IMR-90 (cell line): ENCODE measurements around the gene CCNL2. TPM values are rescaled to one million over a fixed set of nuclear protein-coding genes. Genes with fewer than 3 reads are reported as not detected.

Source experiments
- ATAC-seq: fragments of 200-7000 bp; cut with Tn5 transposase; 2 replicates; pipeline ENCODE4 v1.9.1; 2020; ENCODE audit warnings: low read depth, mild to moderate bottlenecking, moderate library complexity
- BruUV-seq: library from RNA; stranded (reverse); fragments of 400-500 nt; replicated peaks from 2 replicates; lab custom pipeline; 2021; lab: Mats Ljungman, UMichigan
- CTCF ChIA-PET: fragments of 300-600 bp; formaldehyde crosslinking; extraction: SDS; loops from one replicate; lab custom pipeline; 2021; ENCODE audit warnings: antibody characterized with exemption; lab: Yijun Ruan, JAX
- POLR2A ChIA-PET: fragments of 300-600 bp; sonication (Branson Sonifier 250); formaldehyde crosslinking; loops from one replicate; lab custom pipeline; 2022; ENCODE audit warnings: antibody characterized with exemption; ENCODE audit not compliant: unreplicated experiment; lab: Charles Lee
- DNase-seq: peaks from one replicate; pipeline ENCODE4 v3.0.0; 2013
- H2AFZ ChIP-seq: replicated peaks from 2 replicates; pipeline ENCODE3; 2013; ENCODE audit warnings: low read length, mild to moderate bottlenecking; ENCODE audit not compliant: poor library complexity
- H2AK5ac ChIP-seq: 2 replicates; pipeline ENCODE4 v1.6.1; 2013; ENCODE audit warnings: low read depth, low read length, inconsistent platforms
- H2AK9ac ChIP-seq: replicated peaks from 2 replicates; pipeline ENCODE3; 2013; ENCODE audit warnings: mild to moderate bottlenecking, low read depth, low read length, moderate library complexity; ENCODE audit not compliant: poor library complexity
- H2BK120ac ChIP-seq: 2 replicates; pipeline ENCODE4 v1.6.1; 2013; ENCODE audit warnings: low read depth, low read length, inconsistent platforms
- H2BK15ac ChIP-seq: 3 replicates; pipeline ENCODE4 v1.6.1; 2013; ENCODE audit warnings: low read depth, low read length, inconsistent platforms
- H2BK20ac ChIP-seq: 2 replicates; pipeline ENCODE4 v1.6.1; 2013; ENCODE audit warnings: low read depth, mild to moderate bottlenecking, inconsistent platforms, low read length, moderate library complexity
- H2BK5ac ChIP-seq: 2 replicates; pipeline ENCODE4 v1.6.1; 2013; ENCODE audit warnings: mild to moderate bottlenecking, low read depth, low read length, inconsistent platforms; ENCODE audit not compliant: poor library complexity, severe bottlenecking
- H3K14ac ChIP-seq: replicated peaks from 2 replicates; pipeline ENCODE4 v1.6.1; 2013; ENCODE audit warnings: low read depth, low read length, inconsistent platforms
- H3K18ac ChIP-seq: 2 replicates; pipeline ENCODE4 v1.6.1; 2013; ENCODE audit warnings: low read depth, low read length, control low read depth
- H3K23ac ChIP-seq: 2 replicates; pipeline ENCODE4 v1.6.1; 2013; ENCODE audit warnings: low read depth, low read length, inconsistent platforms
- H3K27ac ChIP-seq: 2 replicates; pipeline ENCODE4 v1.5.1; 2013; ENCODE audit warnings: mild to moderate bottlenecking, control low read depth, low read length; ENCODE audit not compliant: insufficient read depth
- H3K27me3 ChIP-seq: 2 replicates; pipeline ENCODE4 v1.6.1; 2013; ENCODE audit warnings: low read length; ENCODE audit not compliant: control insufficient read depth, insufficient read depth
- H3K36me3 ChIP-seq: 2 replicates; pipeline ENCODE4 v1.6.1; 2013; ENCODE audit warnings: low read length, mixed read lengths; ENCODE audit not compliant: control insufficient read depth, insufficient read depth
- H3K4ac ChIP-seq: 2 replicates; pipeline ENCODE4 v1.6.1; 2013; ENCODE audit warnings: low read depth, low read length, inconsistent platforms
- H3K4me1 ChIP-seq: 2 replicates; pipeline ENCODE4 v1.6.1; 2013; ENCODE audit warnings: low read length, mixed read lengths; ENCODE audit not compliant: control insufficient read depth, insufficient read depth
- H3K4me2 ChIP-seq: 2 replicates; pipeline ENCODE4 v1.6.1; 2013; ENCODE audit warnings: low read depth, mild to moderate bottlenecking, control low read depth, low read length, moderate library complexity
- H3K4me3 ChIP-seq: 2 replicates; pipeline ENCODE4 v1.5.1; 2013; ENCODE audit warnings: low read depth, mild to moderate bottlenecking, control low read depth, low read length, moderate library complexity; ENCODE audit not compliant: insufficient read depth
- H3K56ac ChIP-seq: 2 replicates; pipeline ENCODE4 v1.6.1; 2013; ENCODE audit warnings: low read length, inconsistent platforms; ENCODE audit not compliant: insufficient read depth; ENCODE audit errors: extremely low read depth
- H3K79me1 ChIP-seq, 2 experiments: 2 replicates each; pipeline ENCODE4 v1.6.1; 2013; ENCODE audit warnings: low read length in 2 of 2, inconsistent platforms in 1 of 2, low read depth in 1 of 2
- H3K9ac ChIP-seq: 2 replicates; pipeline ENCODE4 v1.6.1; 2013; ENCODE audit warnings: low read depth, low read length, control low read depth
- H3K9me1 ChIP-seq: 2 replicates; pipeline ENCODE4 v1.6.1; 2013; ENCODE audit warnings: low read length, inconsistent platforms; ENCODE audit not compliant: insufficient read depth
- H3K9me3 ChIP-seq: 2 replicates; pipeline ENCODE4 v1.6.1; 2013; ENCODE audit warnings: low read length; ENCODE audit not compliant: control insufficient read depth, insufficient read depth
- H4K20me1 ChIP-seq: 2 replicates; pipeline ENCODE4 v1.6.1; 2013; ENCODE audit warnings: low read length, inconsistent platforms; ENCODE audit not compliant: insufficient read depth
- H4K5ac ChIP-seq: 2 replicates; pipeline ENCODE4 v1.6.1; 2013; ENCODE audit warnings: mild to moderate bottlenecking, low read depth, low read length, control low read depth
- H4K8ac ChIP-seq, 2 experiments: 2 replicates each; pipeline ENCODE4 v1.6.1; 2013; ENCODE audit warnings: low read depth in 2 of 2, low read length in 2 of 2, control low read depth in 1 of 2, inconsistent platforms in 1 of 2
- H4K91ac ChIP-seq: 2 replicates; pipeline ENCODE4 v1.6.1; 2013; ENCODE audit warnings: low read depth, low read length, inconsistent platforms; ENCODE audit not compliant: insufficient read depth
- BHLHE40 ChIP-seq: fragments of 150-350 bp; IDR thresholded peaks from 2 replicates; pipeline ENCODE4 v1.6.1; 2016; ENCODE audit warnings: mild to moderate bottlenecking, low read depth, low read length
- CEBPB ChIP-seq: IDR thresholded peaks from 2 replicates; pipeline ENCODE4 v1.6.1; 2012; ENCODE audit warnings: low read depth, low read length, improper control_type of control experiment
- CHD1 ChIP-seq: IDR thresholded peaks from 2 replicates; pipeline ENCODE4 v1.6.1; 2012; ENCODE audit warnings: low read depth, low read length, improper control_type of control experiment
- FOS ChIP-seq: fragments of 150-350 bp; IDR thresholded peaks from 2 replicates; pipeline ENCODE4 v1.6.1; 2016; ENCODE audit warnings: low read depth, low read length
- MAFK ChIP-seq: IDR thresholded peaks from 2 replicates; pipeline ENCODE4 v1.6.1; 2012; ENCODE audit warnings: low read depth, low read length, improper control_type of control experiment
- MAZ ChIP-seq: IDR thresholded peaks from 2 replicates; pipeline ENCODE4 v1.6.1; 2012; ENCODE audit warnings: low read depth, mild to moderate bottlenecking, low read length, improper control_type of control experiment, moderate library complexity, borderline replicate concordance
- NFE2L2 ChIP-seq: fragments of 150-350 bp; IDR thresholded peaks from 2 replicates; pipeline ENCODE4 v1.6.1; 2016; ENCODE audit warnings: low read depth, mild to moderate bottlenecking, low read length
- POLR2A ChIP-seq: IDR thresholded peaks from 2 replicates; pipeline ENCODE4 v1.6.1; 2012; ENCODE audit warnings: mild to moderate bottlenecking, low read depth, low read length
- RAD21 ChIP-seq: IDR thresholded peaks from 2 replicates; pipeline ENCODE4 v1.6.1; 2012; ENCODE audit warnings: low read length, improper control_type of control experiment
- RCOR1 ChIP-seq: IDR thresholded peaks from 2 replicates; pipeline ENCODE4 v1.6.1; 2012; ENCODE audit warnings: mild to moderate bottlenecking, low read length, improper control_type of control experiment; ENCODE audit not compliant: insufficient replicate concordance
- RFX5 ChIP-seq: IDR thresholded peaks from 2 replicates; pipeline ENCODE4 v1.8.0; 2012; ENCODE audit warnings: low read depth, mild to moderate bottlenecking, low read length, moderate library complexity
- SMC3 ChIP-seq: fragments of 150-350 bp; IDR thresholded peaks from 2 replicates; pipeline ENCODE4 v1.6.1; 2016; ENCODE audit warnings: low read depth, mild to moderate bottlenecking, antibody characterized with exemption, low read length, moderate library complexity
- WGBS, 2 experiments: methylation state at CpG; one replicate each; pipeline versions ENCODE4 v1.1.5 to v1.1.7; 2013; ENCODE audit warnings: missing lambda C conversion rate in 2 of 2; ENCODE audit not compliant: insufficient read length in 1 of 2; ENCODE audit errors: extremely low coverage in 2 of 2; 5-methylcytosine and 5-hydroxymethylcytosine counted together
- dilution Hi-C: fragments of 300-500 bp; cut with HindIII; formaldehyde crosslinking; loops from one replicate; pipeline ENCODE4 v1.14.3; 2018; ENCODE audit warnings: low sequenced_read_pairs; ENCODE audit not compliant: unreplicated experiment
- in situ Hi-C: fragments of 300-500 bp; cut with MboI; formaldehyde crosslinking; loops from 3 replicates; pipeline ENCODE4 v1.14.3; 2019; ENCODE audit warnings: low sequenced_read_pairs, inconsistent platforms, mixed read lengths
- intact Hi-C: fragments of 100-400 bp; cut with micrococcal nuclease; formaldehyde crosslinking; loops from 2 replicates; pipeline ENCODE4 v1.10.0; 2022
- polyA plus RNA-seq, 3 experiments: library from polyadenylated mRNA; depleted of rRNA; stranded (reverse); fragments of >200 nt; gene quantifications; 2 replicates each; pipeline ENCODE4 v1.2.3, GENCODE V29; 2012; ENCODE audit warnings: low replicate concordance in 1 of 3
- total RNA-seq: library from RNA; depleted of rRNA; stranded (reverse); fragments of >200 nt; gene quantifications from 2 replicates; pipeline ENCODE4 v1.2.3, GENCODE V29; 2012
- TF ChIP-seq, protein P1 (sequence below): fragments of 150-350 bp; IDR thresholded peaks from 2 replicates; pipeline ENCODE4 v1.6.1; 2017; ENCODE audit warnings: mild to moderate bottlenecking, antibody characterized with exemption, low read length, low read depth
- TF ChIP-seq, protein P2 (sequence below): fragments of 150-350 bp; IDR thresholded peaks from 2 replicates; pipeline ENCODE4 v1.6.1; 2016; ENCODE audit warnings: low read depth, mild to moderate bottlenecking, low read length, moderate library complexity, borderline replicate concordance

The CCNL2 gene
- total and polyA plus RNA-seq, 2 of the 4 experiments (the other 2 are of a cell fraction): 53.9 to 239 TPM

DNA sequence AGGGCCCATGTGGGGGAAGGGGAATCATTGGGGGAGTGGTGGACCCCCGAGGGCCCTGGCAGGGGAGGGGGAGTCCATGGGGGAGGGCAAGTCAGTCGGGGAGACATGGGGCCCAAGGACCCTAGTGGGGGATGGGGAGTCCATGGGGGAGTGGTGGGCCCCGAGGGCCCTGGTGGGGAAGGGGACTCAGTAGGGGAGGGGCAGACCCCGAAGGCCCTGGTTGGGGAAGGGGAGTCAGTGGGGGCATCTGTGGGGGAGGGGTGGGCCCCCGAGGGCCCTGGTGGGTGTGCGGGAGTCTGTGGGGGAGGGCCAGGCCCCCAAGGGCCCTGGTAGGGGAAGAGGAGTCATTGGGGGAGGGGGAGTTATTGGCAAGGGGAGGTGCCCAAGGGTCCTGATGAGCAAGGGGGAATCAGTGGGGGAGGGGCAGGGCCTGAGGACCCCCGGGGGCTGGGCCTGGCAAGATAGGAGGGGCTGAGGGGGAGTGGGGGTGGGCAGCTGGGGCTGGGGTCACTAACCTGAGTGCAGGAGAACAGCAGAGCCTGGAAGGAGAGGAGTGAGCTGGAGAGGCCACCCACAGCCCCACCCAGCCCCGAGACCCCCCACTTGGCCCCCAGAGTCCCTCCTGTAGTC, 42.9 kb downstream of the CCNL2 start:
- Histone ChIP-seq H3K27me3 (no peaks in the 10 kb centered on the region), H3K14ac (peak overlapping the region; percentile 96; the same call in 1 of the 2 replicates), H4K91ac (no peak overlapping the region), H3K4me3 (peak overlapping the region; percentile 74), H3K4me1 (peaks cover 44% of the 10 kb centered on the region), H2BK20ac (no peak overlapping the region), H2AFZ (no peak overlapping the region), H3K9me3 (no peaks in the 10 kb centered on the region), H3K23ac (no peak overlapping the region), H2AK9ac (peak overlapping the region; percentile 96), H3K9me1 (peaks cover 6% of the 10 kb centered on the region), H4K8ac (no peak overlapping the region), H3K9ac (peak overlapping the region; percentile 92), H3K36me3 (peaks cover 39% of the 10 kb centered on the region), H3K4me2 (peak overlapping the region; percentile 93), H3K56ac (no peak overlapping the region; the same call in 1 of the 2 replicates), H2BK120ac (0 out of 2 replicates have a peak overlapping the region, but pooled peaks have one; percentile 32), H2BK15ac (no peak overlapping the region), H4K20me1 (peaks cover 55% of the 10 kb centered on the region), H2AK5ac (peak overlapping the region; percentile 93), H4K5ac (no peak overlapping the region), H3K4ac (peak overlapping the region; percentile 99), H3K27ac (peak overlapping the region; percentile 96), H2BK5ac (peak overlapping the region; percentile 96), H3K79me1 (peaks cover 12 to 30% of the 10 kb centered on the region in 2 experiments), H3K18ac (no peak overlapping the region)
- intact Hi-C loops (loop anchor here (5.0 kb wide), 1 partner anchor 49 kb away; the partner anchor contains the start of genes ACAP3 and PUSL1), dilution Hi-C loops (no loop called here), in situ Hi-C loops (no loop called here)
- BruUV-seq: no TSS peak
- no peak for TF ChIP-seq RFX5
- TF ChIP-seq, protein P1, sequence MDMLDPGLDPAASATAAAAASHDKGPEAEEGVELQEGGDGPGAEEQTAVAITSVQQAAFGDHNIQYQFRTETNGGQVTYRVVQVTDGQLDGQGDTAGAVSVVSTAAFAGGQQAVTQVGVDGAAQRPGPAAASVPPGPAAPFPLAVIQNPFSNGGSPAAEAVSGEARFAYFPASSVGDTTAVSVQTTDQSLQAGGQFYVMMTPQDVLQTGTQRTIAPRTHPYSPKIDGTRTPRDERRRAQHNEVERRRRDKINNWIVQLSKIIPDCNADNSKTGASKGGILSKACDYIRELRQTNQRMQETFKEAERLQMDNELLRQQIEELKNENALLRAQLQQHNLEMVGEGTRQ: no peak
- TF ChIP-seq POLR2A: no peak
- no peak for TF ChIP-seq FOS
- TF ChIP-seq NFE2L2: no peak
- TF ChIP-seq MAZ: no peak
- TF ChIP-seq MAFK: no peak
- no peak for TF ChIP-seq SMC3
- TF ChIP-seq, protein P2, sequence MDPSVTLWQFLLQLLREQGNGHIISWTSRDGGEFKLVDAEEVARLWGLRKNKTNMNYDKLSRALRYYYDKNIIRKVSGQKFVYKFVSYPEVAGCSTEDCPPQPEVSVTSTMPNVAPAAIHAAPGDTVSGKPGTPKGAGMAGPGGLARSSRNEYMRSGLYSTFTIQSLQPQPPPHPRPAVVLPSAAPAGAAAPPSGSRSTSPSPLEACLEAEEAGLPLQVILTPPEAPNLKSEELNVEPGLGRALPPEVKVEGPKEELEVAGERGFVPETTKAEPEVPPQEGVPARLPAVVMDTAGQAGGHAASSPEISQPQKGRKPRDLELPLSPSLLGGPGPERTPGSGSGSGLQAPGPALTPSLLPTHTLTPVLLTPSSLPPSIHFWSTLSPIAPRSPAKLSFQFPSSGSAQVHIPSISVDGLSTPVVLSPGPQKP: no peak
- TF ChIP-seq CEBPB: no peak
- TF ChIP-seq RCOR1: no peak
- TF ChIP-seq CHD1: no peak
- no peak for TF ChIP-seq BHLHE40
- TF ChIP-seq RAD21: no peak
- POLR2A ChIA-PET: no interaction called here
- DNase-seq (no peak), ATAC-seq (no peak)
- WGBS, 2 experiments: 58% methylated on average over 2 of the region's 8 CpGs; no CpG with 5 or more reads in 1 of the 2 experiments
- CTCF ChIA-PET: no interaction called here
